B cell (primary cell): Measurements from ENCODE around the gene ADAMTS12. TPM values are rescaled to one million over a fixed set of nuclear protein-coding genes. Genes with fewer than 3 reads are reported as not detected.

ENCODE experiments used
- ATAC-seq: fragments of 200-7000 bp; cut with Tn5 transposase; one replicate; pipeline ENCODE4 v1.10.0; 2021; ENCODE audit warnings: low read depth, mild to moderate bottlenecking, moderate number of reproducible peaks, moderate library complexity
- CTCF ChIA-PET: fragments of 350-600 bp; sonication (Branson Sonifier 250); formaldehyde crosslinking; loops from one replicate; lab custom pipeline; 2021; ENCODE audit warnings: antibody characterized with exemption, inconsistent platforms; lab: Charles Lee
- POLR2A ChIA-PET: fragments of 350-600 bp; sonication (Branson Sonifier 250); formaldehyde crosslinking; loops from one replicate; lab custom pipeline; 2021; ENCODE audit warnings: antibody characterized with exemption; lab: Charles Lee
- DNase-seq: peaks from one replicate; pipeline ENCODE4 v3.0.0; 2013
- H2AFZ ChIP-seq: 2 replicates; pipeline ENCODE4 v1.6.1; 2012; ENCODE audit warnings: mild to moderate bottlenecking, low read depth, low read length; ENCODE audit not compliant: insufficient read depth, poor library complexity, severe bottlenecking
- H3K27ac ChIP-seq, 2 donors: 1 replicate in 1 of 2; 2 replicates in 1 of 2; pipeline ENCODE4 v1.5.1; 2012 to 2013; ENCODE audit warnings: low read length in 2 of 2, mild to moderate bottlenecking in 2 of 2, moderate library complexity in 1 of 2
- H3K27me3 ChIP-seq, 4 experiments: fragments of 200-600 bp in 1 of 4; sonication (generic) in 1 of 4; replicated peaks in 1 of 4; 1 replicate in 2 of 4; 2 replicates in 2 of 4; pipeline versions ENCODE4 v1.6.1 to v1.7.0; 2013 to 2016; ENCODE audit warnings: low read length in 3 of 4, mild to moderate bottlenecking in 2 of 4, mixed read lengths in 1 of 4, moderate library complexity in 1 of 4; ENCODE audit not compliant: insufficient read depth in 4 of 4, control insufficient read depth in 3 of 4; ENCODE audit errors: control extremely low read depth in 1 of 4
- H3K36me3 ChIP-seq, 2 experiments: replicated peaks in 1 of 2; 1 replicate in 1 of 2; 2 replicates in 1 of 2; pipeline versions ENCODE4 v1.6.1 to v1.7.1; 2013; ENCODE audit warnings: low read length in 1 of 2; ENCODE audit not compliant: insufficient read depth in 2 of 2, control insufficient read depth in 1 of 2; ENCODE audit errors: control extremely low read depth in 1 of 2, extremely low read depth in 1 of 2
- H3K4me1 ChIP-seq, 2 donors: fragments of 200-600 bp in 1 of 2; sonication (generic) in 1 of 2; 1 replicate in 1 of 2; 2 replicates in 1 of 2; pipeline versions ENCODE4 v1.5.1 to v1.6.1; 2013 to 2017; ENCODE audit warnings: low read length in 2 of 2; ENCODE audit not compliant: control insufficient read depth in 2 of 2, insufficient read depth in 2 of 2
- H3K4me2 ChIP-seq: replicated peaks from 2 replicates; pipeline ENCODE3; 2012; ENCODE audit warnings: mild to moderate bottlenecking, low read depth, low read length; ENCODE audit not compliant: poor library complexity, severe bottlenecking
- H3K4me3 ChIP-seq, 5 experiments: fragments of 200-600 bp in 1 of 5; sonication (generic) in 1 of 5; 1 replicate in 3 of 5; 2 replicates in 2 of 5; pipeline versions ENCODE4 v1.5.1 to v1.7.0; 2011 to 2016; ENCODE audit warnings: low read length in 4 of 5, mild to moderate bottlenecking in 4 of 5, low read depth in 2 of 5, control low read depth in 1 of 5, moderate library complexity in 1 of 5; ENCODE audit not compliant: insufficient read depth in 1 of 5; ENCODE audit errors: control extremely low read depth in 1 of 5, extremely low read depth in 1 of 5
- H3K79me2 ChIP-seq: fragments of 200-600 bp; sonication (generic); one replicate; pipeline ENCODE4 v1.6.0; 2016; ENCODE audit warnings: low read length; ENCODE audit not compliant: control insufficient read depth, insufficient read depth
- H3K9ac ChIP-seq: fragments of 200-600 bp; sonication (generic); 2 replicates; pipeline ENCODE4 v1.6.1; 2017; ENCODE audit warnings: mild to moderate bottlenecking, low read length, moderate library complexity
- H3K9me3 ChIP-seq, 3 donors: one replicate each; pipeline versions ENCODE4 v1.6.1 to v1.7.1; 2013; ENCODE audit warnings: low read length in 2 of 3; ENCODE audit not compliant: control insufficient read depth in 2 of 3, insufficient read depth in 1 of 3; ENCODE audit errors: control extremely low read depth in 1 of 3
- H4K20me1 ChIP-seq: 2 replicates; pipeline ENCODE4 v1.6.0; 2012; ENCODE audit warnings: mild to moderate bottlenecking, low read length; ENCODE audit not compliant: insufficient read depth, control insufficient read depth, poor library complexity, severe bottlenecking
- H3K27ac Mint-ChIP-seq: one replicate; pipeline ENCODE4 v1.8.0; 2021; ENCODE audit warnings: mixed read lengths
- H3K27me3 Mint-ChIP-seq: one replicate; pipeline ENCODE4 v1.8.0; 2021; ENCODE audit warnings: mixed read lengths
- H3K4me1 Mint-ChIP-seq: one replicate; pipeline ENCODE4 v1.8.0; 2021; ENCODE audit warnings: mixed read lengths
- H3K4me3 Mint-ChIP-seq: one replicate; pipeline ENCODE4 v1.8.0; 2021; ENCODE audit warnings: mixed read lengths
- H3K9me3 Mint-ChIP-seq: one replicate; pipeline ENCODE4 v1.8.0; 2022; ENCODE audit warnings: mixed read lengths; ENCODE audit not compliant: insufficient read depth
- CTCF ChIP-seq: fragments of 200-600 bp; IDR thresholded peaks from one replicate; pipeline ENCODE4 v1.8.0; 2022; ENCODE audit warnings: antibody characterized with exemption, mild to moderate bottlenecking
- EZH2 ChIP-seq: IDR thresholded peaks from 2 replicates; pipeline ENCODE4 v1.6.1; 2012; ENCODE audit warnings: borderline replicate concordance, low read depth, mild to moderate bottlenecking, moderate library complexity, low read length; ENCODE audit not compliant: insufficient read depth, poor library complexity, severe bottlenecking
- WGBS: methylation state at CpG from one replicate; pipeline ENCODE4 v1.1.5; 2013; ENCODE audit warnings: missing lambda C conversion rate; ENCODE audit not compliant: insufficient coverage; 5-methylcytosine and 5-hydroxymethylcytosine counted together
- intact Hi-C: fragments of 100-400 bp; cut with micrococcal nuclease; formaldehyde crosslinking; loops from one replicate; pipeline ENCODE4 v1.10.0; 2022
- polyA plus RNA-seq: library from polyadenylated mRNA; depleted of rRNA; stranded (reverse); fragments of >200 nt; gene quantifications from 2 replicates; pipeline ENCODE4 v1.2.3, GENCODE V29; 2012
- total RNA-seq, 2 donors: library from RNA; stranded (reverse); fragments of 120-200 nt in 1 of 2; gene quantifications; 1 replicate in 1 of 2; 2 replicates in 1 of 2; pipeline versions ENCODE4 v1.2.3 to v1.2.4, GENCODE V29; 2013 to 2022

The ADAMTS12 gene
- total and polyA plus RNA-seq, 2 donors (not counting 1 experiment from before 2014, with no cell fraction given): not detected

- peaks cover 6% of the 10 kb centered on the region for H3K9me3 Mint-ChIP-seq
- Histone ChIP-seq H3K9ac (no peak overlapping the region), H3K4me1 (peaks cover 0 to under 1% of the 10 kb centered on the region in 2 donors), H3K27ac (no peak overlapping the region), H3K4me3 (no peak overlapping the region), H3K9me3 (peaks cover 0 to 4% (median 0%) of the 10 kb centered on the region in 3 donors), H4K20me1 (no peaks in the 10 kb centered on the region), H3K36me3 (no peaks in the 10 kb centered on the region), H2AFZ (no peak overlapping the region), H3K4me2 (no peak overlapping the region), H3K79me2 (no peaks in the 10 kb centered on the region), H3K27me3 (no peaks in the 10 kb centered on the region)
- no peak for ATAC-seq
- TF ChIP-seq CTCF: no peak
- no peak for TF ChIP-seq EZH2
- POLR2A ChIA-PET: no interaction called here
- CTCF ChIA-PET: no interaction called here
- peaks cover 6% of the 10 kb centered on the region for H3K27me3 Mint-ChIP-seq
- DNase-seq: no peak
- no peak overlapping the region for H3K4me3 Mint-ChIP-seq
- intact Hi-C loops: no loop called here
- no peak overlapping the region for H3K27ac Mint-ChIP-seq
- H3K4me1 Mint-ChIP-seq: peaks cover 6% of the 10 kb centered on the region
These were observed 199.9 kb downstream of the ADAMTS12 start for GRCh38 chr5:33691856-33692255.

GRCh38 chr5:33690374-33691135, 201.2 kb downstream of the ADAMTS12 start:
- Mint-ChIP-seq H3K4me1 (peaks cover 16% of the 10 kb centered on the region), H3K27ac (no peak overlapping the region), H3K27me3 (peaks cover 6% of the 10 kb centered on the region), H3K4me3 (no peak overlapping the region), H3K9me3 (peaks cover 6% of the 10 kb centered on the region)
- 85% methylated on average over 6 of the region's 9 CpGs for WGBS
- no peak for DNase-seq
- ATAC-seq: no peak
- Histone ChIP-seq H3K79me2 (no peaks in the 10 kb centered on the region), H4K20me1 (no peaks in the 10 kb centered on the region), H3K36me3 (no peaks in the 10 kb centered on the region), H3K4me2 (no peak overlapping the region), H2AFZ (no peak overlapping the region), H3K27ac (no peak overlapping the region), H3K9ac (no peak overlapping the region), H3K4me3 (no peak overlapping the region), H3K27me3 (no peaks in the 10 kb centered on the region), H3K4me1 (peaks cover 3 to 13% of the 10 kb centered on the region in 2 donors), H3K9me3 (peaks cover 0 to 4% (median 0%) of the 10 kb centered on the region in 3 donors)
- TF ChIP-seq EZH2 (no peak), CTCF (no peak)
- POLR2A ChIA-PET: no interaction called here
- intact Hi-C loops: no loop called here
- CTCF ChIA-PET: no interaction called here
